Lower leg skin (tissue), 3 donors: ENCODE data around the gene OTUD7B.

ENCODE experiments used
- POLR2A ChIP-seq, 2 donors: fragments of 450-650 bp; IDR thresholded peaks; one replicate each; pipeline ENCODE4 v1.6.1; 2016 to 2017; ENCODE audit warnings: antibody characterized with exemption in 2 of 2, mild to moderate bottlenecking in 1 of 2, moderate library complexity in 1 of 2
- TF ChIP-seq, protein P1 (sequence below), 3 donors: fragments of 450-650 bp; IDR thresholded peaks; one replicate each; pipeline ENCODE4 v1.5.1; 2016; ENCODE audit warnings: antibody characterized with exemption in 3 of 3, mild to moderate bottlenecking in 3 of 3, moderate library complexity in 2 of 3

DNA sequence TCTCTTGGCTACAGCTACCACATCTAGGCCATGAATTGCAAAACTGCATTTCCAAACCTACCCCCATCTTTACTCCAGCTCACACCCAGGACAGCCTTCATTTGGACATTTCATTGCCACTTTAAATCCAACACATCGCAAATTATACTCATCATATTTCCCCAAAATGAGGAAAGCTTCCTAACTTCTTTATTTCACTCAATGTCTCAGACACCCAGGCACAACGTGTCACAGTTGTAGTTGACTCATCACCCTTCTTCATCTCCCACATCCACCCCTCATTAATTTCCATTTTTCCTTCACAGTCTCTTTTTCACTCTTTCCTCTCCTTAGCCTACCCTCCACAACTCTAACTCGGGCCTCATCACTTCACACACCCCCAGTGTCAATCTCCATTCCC is 6.7 kb downstream of the OTUD7B start:
- TF ChIP-seq, protein P1, sequence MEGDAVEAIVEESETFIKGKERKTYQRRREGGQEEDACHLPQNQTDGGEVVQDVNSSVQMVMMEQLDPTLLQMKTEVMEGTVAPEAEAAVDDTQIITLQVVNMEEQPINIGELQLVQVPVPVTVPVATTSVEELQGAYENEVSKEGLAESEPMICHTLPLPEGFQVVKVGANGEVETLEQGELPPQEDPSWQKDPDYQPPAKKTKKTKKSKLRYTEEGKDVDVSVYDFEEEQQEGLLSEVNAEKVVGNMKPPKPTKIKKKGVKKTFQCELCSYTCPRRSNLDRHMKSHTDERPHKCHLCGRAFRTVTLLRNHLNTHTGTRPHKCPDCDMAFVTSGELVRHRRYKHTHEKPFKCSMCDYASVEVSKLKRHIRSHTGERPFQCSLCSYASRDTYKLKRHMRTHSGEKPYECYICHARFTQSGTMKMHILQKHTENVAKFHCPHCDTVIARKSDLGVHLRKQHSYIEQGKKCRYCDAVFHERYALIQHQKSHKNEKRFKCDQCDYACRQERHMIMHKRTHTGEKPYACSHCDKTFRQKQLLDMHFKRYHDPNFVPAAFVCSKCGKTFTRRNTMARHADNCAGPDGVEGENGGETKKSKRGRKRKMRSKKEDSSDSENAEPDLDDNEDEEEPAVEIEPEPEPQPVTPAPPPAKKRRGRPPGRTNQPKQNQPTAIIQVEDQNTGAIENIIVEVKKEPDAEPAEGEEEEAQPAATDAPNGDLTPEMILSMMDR (IDR thresholded peaks at IDR 0.05): no peak
- TF ChIP-seq POLR2A (IDR thresholded peaks at IDR 0.05): no peak
